Transverse colon (tissue), 4 donors: ENCODE data around the gene OSGIN1.

Experiments
- EP300 ChIP-seq: sonication (generic); formaldehyde crosslinking; IDR thresholded peaks from one replicate; pipeline ENCODE4 v1.6.1; 2017; ENCODE audit warnings: antibody characterized with exemption, low read depth
- POLR2A ChIP-seq: fragments of 450-650 bp; IDR thresholded peaks from one replicate; pipeline ENCODE4 v1.6.1; 2016; ENCODE audit warnings: antibody characterized with exemption, mild to moderate bottlenecking, moderate library complexity
- POLR2AphosphoS5 ChIP-seq, 3 donors: sonication (generic); formaldehyde crosslinking; IDR thresholded peaks; one replicate each; pipeline ENCODE4 v1.6.1; 2016; ENCODE audit warnings: antibody characterized with exemption in 3 of 3
- TF ChIP-seq, protein P1 (sequence below), 5 experiments: fragments of 200-600 bp in 3 of 5; fragments of 450-650 bp in 2 of 5; sonication (generic) in 3 of 5; IDR thresholded peaks; 1 replicate in 2 of 5; 2 replicates in 3 of 5; pipeline ENCODE4 v1.5.1; 2016 to 2017; ENCODE audit warnings: antibody characterized with exemption in 5 of 5, inconsistent platforms in 3 of 5, mild to moderate bottlenecking in 2 of 5, moderate library complexity in 1 of 5

DNA sequence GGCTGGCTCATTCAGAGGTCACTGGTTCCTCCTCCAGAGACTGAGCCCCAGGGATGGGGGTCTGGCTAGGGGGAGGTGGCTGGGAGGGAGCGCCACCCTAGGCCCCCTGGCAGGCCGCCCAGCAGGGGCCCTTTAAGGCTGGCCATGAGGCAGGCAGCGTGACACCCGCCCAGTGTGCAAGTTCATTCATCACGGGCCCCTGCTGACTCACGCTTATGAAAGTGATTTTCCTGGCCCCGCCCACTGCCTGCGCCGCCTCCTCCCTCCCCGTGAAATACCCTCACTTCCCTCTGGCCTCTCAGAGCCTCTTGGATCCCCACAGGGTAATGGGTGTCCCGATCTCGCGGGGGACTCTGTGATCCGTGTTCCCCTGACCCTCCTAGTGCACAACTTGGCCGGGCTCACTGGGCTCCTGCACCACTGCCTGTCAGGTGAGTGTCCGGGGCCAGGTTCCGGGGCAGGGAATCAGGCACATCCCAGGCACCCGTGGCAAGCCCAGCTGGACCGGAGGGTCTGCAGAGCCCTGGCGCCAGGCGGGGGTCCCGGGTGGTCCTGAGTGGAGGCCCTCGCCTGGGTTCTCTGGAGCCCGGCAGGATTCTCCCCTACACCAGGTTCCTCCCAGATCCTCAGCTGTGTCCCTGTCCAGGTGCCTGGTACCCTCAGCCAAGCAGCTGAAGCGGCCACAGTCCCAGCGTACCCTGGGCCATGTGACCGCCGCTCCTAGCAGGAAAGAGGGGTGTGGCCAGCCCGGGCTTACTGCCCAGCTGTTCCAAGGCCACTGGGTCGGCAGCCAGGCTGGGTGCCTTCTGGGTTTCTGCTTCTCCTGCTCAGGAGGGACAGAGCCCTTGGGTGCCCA, at the start of gene OSGIN1:
- TF ChIP-seq POLR2A (peak; percentile 98), POLR2AphosphoS5 (IDR thresholded peaks at IDR 0.05) (peak; percentile 95 to 97 (median 96)), EP300 (no peak)
- TF ChIP-seq, protein P1, sequence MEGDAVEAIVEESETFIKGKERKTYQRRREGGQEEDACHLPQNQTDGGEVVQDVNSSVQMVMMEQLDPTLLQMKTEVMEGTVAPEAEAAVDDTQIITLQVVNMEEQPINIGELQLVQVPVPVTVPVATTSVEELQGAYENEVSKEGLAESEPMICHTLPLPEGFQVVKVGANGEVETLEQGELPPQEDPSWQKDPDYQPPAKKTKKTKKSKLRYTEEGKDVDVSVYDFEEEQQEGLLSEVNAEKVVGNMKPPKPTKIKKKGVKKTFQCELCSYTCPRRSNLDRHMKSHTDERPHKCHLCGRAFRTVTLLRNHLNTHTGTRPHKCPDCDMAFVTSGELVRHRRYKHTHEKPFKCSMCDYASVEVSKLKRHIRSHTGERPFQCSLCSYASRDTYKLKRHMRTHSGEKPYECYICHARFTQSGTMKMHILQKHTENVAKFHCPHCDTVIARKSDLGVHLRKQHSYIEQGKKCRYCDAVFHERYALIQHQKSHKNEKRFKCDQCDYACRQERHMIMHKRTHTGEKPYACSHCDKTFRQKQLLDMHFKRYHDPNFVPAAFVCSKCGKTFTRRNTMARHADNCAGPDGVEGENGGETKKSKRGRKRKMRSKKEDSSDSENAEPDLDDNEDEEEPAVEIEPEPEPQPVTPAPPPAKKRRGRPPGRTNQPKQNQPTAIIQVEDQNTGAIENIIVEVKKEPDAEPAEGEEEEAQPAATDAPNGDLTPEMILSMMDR (IDR thresholded peaks at IDR 0.05): no peak
